GM12872 (cell line): ENCODE data around the gene TSPAN10.

Source experiments
- CTCF ChIP-seq: IDR thresholded peaks from 3 replicates; pipeline ENCODE4 v1.5.1; 2011; ENCODE audit warnings: low read depth, mild to moderate bottlenecking, low read length, moderate library complexity; ENCODE audit not compliant: insufficient read depth

The TSPAN10 gene

GRCh38 chr17:81680150-81680549 is 43.2 kb downstream of the TSPAN10 start:
- TF ChIP-seq CTCF, result no peak

- no peak for TF ChIP-seq CTCF
These were observed 44.7 kb downstream of the TSPAN10 start for GRCh38 chr17:81681672-81682071.

GRCh38 chr17:81682565-81683207 is 45.7 kb downstream of the TSPAN10 start:
- no peak for TF ChIP-seq CTCF

- TF ChIP-seq CTCF, result no peak
These were observed 46.2 kb downstream of the TSPAN10 start for GRCh38 chr17:81683208-81683583.

- no peak for TF ChIP-seq CTCF
These were observed 46.8 kb downstream of the TSPAN10 start, which contains the start of the genes ARL16 and HGS for GRCh38 chr17:81683584-81684441. ARL16 (minus strand) TSS chr17:81683797; CDS start chr17:81683753, 44 bp downstream. HGS (plus strand) TSS chr17:81684011; CDS start chr17:81684067, 56 bp downstream.

- no peak for TF ChIP-seq CTCF
These were observed 47.5 kb downstream of the TSPAN10 start for GRCh38 chr17:81684442-81684911.

GRCh38 chr17:81685108-81685507 is 48.1 kb downstream of the TSPAN10 start:
- no peak for TF ChIP-seq CTCF
